T-helper 2 cell treated with Interferon-gamma antibody and Interleukin-4, amounts not matched to agents 100 ng/mL and 5 ng/mL, for 36 hours (primary cell): ENCODE data around the gene PRKAR1B. TPM values are rescaled to one million over a fixed set of nuclear protein-coding genes. Genes with fewer than 3 reads are reported as not detected.

Experiments used
- intact Hi-C: fragments of 100-400 bp; cut with micrococcal nuclease; formaldehyde crosslinking; loops from one replicate; pipeline ENCODE4 v1.15.1; 2023
- total RNA-seq: library from RNA; stranded (reverse); gene quantifications from 2 replicates; pipeline ENCODE4 v1.2.3, GENCODE V29; 2022

Gene PRKAR1B
- total RNA-seq, 1 donor from 2014 or later, result 32.7 TPM

- intact Hi-C loops, result no loop called here
Observed at GRCh38 chr7:527723-528122, 199.4 kb downstream of the PRKAR1B start.

GRCh38 chr7:526460-527034 is 200.5 kb downstream of the PRKAR1B start:
- intact Hi-C loops, result no loop called here

GRCh38 chr7:525740-526139 is 201.3 kb downstream of the PRKAR1B start:
- intact Hi-C loops, result no loop called here

GRCh38 chr7:524800-525199 is 202.3 kb downstream of the PRKAR1B start:
- intact Hi-C loops, result loop anchor here (5.0 kb wide), 1 partner anchor 93 kb away; no protein-coding TSS in a partner anchor

- intact Hi-C loops, result loop anchor here (2.0 to 5.0 kb wide), 2 partner anchors 61 to 94 kb away; no protein-coding TSS in a partner anchor
Observed at GRCh38 chr7:523347-524336, 203.4 kb downstream of the PRKAR1B start.

- intact Hi-C loops, result loop anchor here (2.0 to 5.0 kb wide), 2 partner anchors 62 to 94 kb away; no protein-coding TSS in a partner anchor
Observed at GRCh38 chr7:522951-523314, 204.1 kb downstream of the PRKAR1B start.

- intact Hi-C loops, result loop anchor here (2.0 to 5.0 kb wide), 2 partner anchors 62 to 95 kb away; no protein-coding TSS in a partner anchor
Observed at GRCh38 chr7:522071-522950, 204.8 kb downstream of the PRKAR1B start.

- intact Hi-C loops, result loop anchor here (2.0 to 5.0 kb wide), 2 partner anchors 63 to 96 kb away; no protein-coding TSS in a partner anchor
Observed at GRCh38 chr7:521221-522070, 205.6 kb downstream of the PRKAR1B start.

GRCh38 chr7:520503-521161 is 206.4 kb downstream of the PRKAR1B start:
- intact Hi-C loops, result loop anchor here (5.0 kb wide), 1 partner anchor 97 kb away; no protein-coding TSS in a partner anchor

- intact Hi-C loops, result loop anchor here (1.0 to 5.0 kb wide), 3 partner anchors 98 to 207 kb away; partner anchors contain the start of gene DNAAF5
Observed at GRCh38 chr7:519484-520390, 207.3 kb downstream of the PRKAR1B start, which contains the start of gene PDGFA. Gene PDGFA (minus strand): TSS chr7:519846. CDS start chr7:519001, 845 bp downstream.

GRCh38 chr7:518630-519483 is 208.2 kb downstream of the PRKAR1B start:
- intact Hi-C loops, result loop anchor here (1.0 to 5.0 kb wide), 2 partner anchors 157 to 207 kb away; partner anchors contain the start of gene DNAAF5

- intact Hi-C loops, result loop anchor here (5.0 kb wide), 1 partner anchor 156 kb away; no protein-coding TSS in a partner anchor
Observed at GRCh38 chr7:517774-518629, 209.1 kb downstream of the PRKAR1B start.

GRCh38 chr7:516606-517456 is 210.2 kb downstream of the PRKAR1B start:
- intact Hi-C loops, result loop anchor here (5.0 kb wide), 1 partner anchor 155 kb away; no protein-coding TSS in a partner anchor

- intact Hi-C loops, result loop anchor here (5.0 kb wide), 1 partner anchor 154 kb away; no protein-coding TSS in a partner anchor
Observed at GRCh38 chr7:516216-516605, 210.9 kb downstream of the PRKAR1B start.

GRCh38 chr7:515628-516027 is 211.5 kb downstream of the PRKAR1B start:
- intact Hi-C loops, result loop anchor here (5.0 kb wide), 1 partner anchor 153 kb away; no protein-coding TSS in a partner anchor
